GM12878 (cell line): ENCODE data around the gene SEBOX. TPM values are rescaled to one million over a fixed set of nuclear protein-coding genes. Genes with fewer than 3 reads are reported as not detected.

Experiments
- LARP7 ChIP-seq: fragments of 450-650 bp; IDR thresholded peaks from 2 replicates; pipeline ENCODE4 v1.6.1; 2017; ENCODE audit warnings: mild to moderate bottlenecking
- NR2C1 ChIP-seq: fragments of 450-650 bp; IDR thresholded peaks from 2 replicates; pipeline ENCODE4 v1.6.1; 2017; ENCODE audit warnings: antibody characterized with exemption, mild to moderate bottlenecking, moderate library complexity
- POLR2A ChIP-seq: IDR thresholded peaks from 2 replicates; pipeline ENCODE4 v1.6.1; 2011; ENCODE audit warnings: low read depth, mild to moderate bottlenecking, low read length
- RELA ChIP-seq: fragments of 450-650 bp; IDR thresholded peaks from 2 replicates; pipeline ENCODE4 v1.8.0; 2014; ENCODE audit warnings: borderline replicate concordance; ENCODE audit not compliant: partially characterized antibody
- TCF3 ChIP-seq: IDR thresholded peaks from 2 replicates; pipeline ENCODE4 v1.6.1; 2012; ENCODE audit warnings: low read depth, mild to moderate bottlenecking, low read length, borderline replicate concordance; ENCODE audit not compliant: insufficient read depth
- ZNF687 ChIP-seq: fragments of 450-650 bp; IDR thresholded peaks from 2 replicates; pipeline ENCODE4 v1.6.1; 2017; ENCODE audit warnings: mild to moderate bottlenecking, moderate library complexity
- polyA plus RNA-seq, 11 experiments: library from polyadenylated mRNA; depleted of rRNA in 4 of 11; unstranded in 6 of 11; stranded (reverse) in 5 of 11; fragments of >200 nt; fragmentation: Nextera tagmentation in 4 of 11; fragmentation: Illumina TruSeq in 1 of 11; extraction: Ambion mirVana in 4 of 11; extraction: Trizol in 1 of 11; gene quantifications; 1 replicate in 1 of 11; 2 replicates in 10 of 11; pipeline versions ENCODE4 v1.2.1 to v1.2.3, GENCODE V29; 2011 to 2016; ENCODE audit warnings: inconsistent platforms in 2 of 11, missing spikeins in 2 of 11, low read depth in 1 of 11
- total RNA-seq, 4 experiments: library from RNA; depleted of rRNA in 3 of 4; stranded (reverse); fragments of >200 nt in 3 of 4; fragmentation: Illumina TruSeq in 1 of 4; extraction: Trizol in 1 of 4; gene quantifications; 2 replicates each; pipeline versions ENCODE4 v1.2.1 to v1.2.3, GENCODE V29; 2013 to 2021
- TF ChIP-seq, protein P1 (sequence below): IDR thresholded peaks from 2 replicates; pipeline ENCODE4 v1.6.1; 2012; ENCODE audit warnings: low read depth, low read length, improper control_type of control experiment

Gene SEBOX
- total and polyA plus RNA-seq, 10 of the 15 experiments (the other 5 are each of a cell fraction or from before 2014, with no cell fraction given): not detected

- TF ChIP-seq ZNF687 (no peak), POLR2A (peak; percentile 76), NR2C1 (no peak), LARP7 (0 out of 2 replicates have a peak, but pooled peaks have one; percentile 11), TCF3 (no peak), RELA (peak; percentile 13)
- TF ChIP-seq, protein P1, sequence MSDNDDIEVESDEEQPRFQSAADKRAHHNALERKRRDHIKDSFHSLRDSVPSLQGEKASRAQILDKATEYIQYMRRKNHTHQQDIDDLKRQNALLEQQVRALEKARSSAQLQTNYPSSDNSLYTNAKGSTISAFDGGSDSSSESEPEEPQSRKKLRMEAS: peak; percentile 86
These were observed 6.5 kb upstream of the SEBOX start, which contains the start of gene SARM1 (continued) for GRCh38 chr17:28371245-28372202.
